Daoy (cell line): ENCODE results near the gene ALKBH6. TPM values are rescaled to one million over a fixed set of nuclear protein-coding genes. Genes with fewer than 3 reads are reported as not detected.
"Not testable (repeated sequence)": the region's sequence is repeated elsewhere in the genome, so short reads cannot be mapped to it uniquely, and the experiment has no call there.

ENCODE experiments used
- DNase-seq: peaks from one replicate; pipeline ENCODE4 v3.0.0-alpha.2; 2015; ENCODE audit warnings: low read depth
- total RNA-seq: library from RNA; depleted of rRNA; stranded (reverse); fragments of >200 nt; shearing (Covaris generic); gene quantifications from 2 replicates; pipeline ENCODE4 v1.2.3, GENCODE V29; 2014

The ALKBH6 gene
- total RNA-seq, 1 experiment from 2014 or later, result 32.2 TPM

DNA sequence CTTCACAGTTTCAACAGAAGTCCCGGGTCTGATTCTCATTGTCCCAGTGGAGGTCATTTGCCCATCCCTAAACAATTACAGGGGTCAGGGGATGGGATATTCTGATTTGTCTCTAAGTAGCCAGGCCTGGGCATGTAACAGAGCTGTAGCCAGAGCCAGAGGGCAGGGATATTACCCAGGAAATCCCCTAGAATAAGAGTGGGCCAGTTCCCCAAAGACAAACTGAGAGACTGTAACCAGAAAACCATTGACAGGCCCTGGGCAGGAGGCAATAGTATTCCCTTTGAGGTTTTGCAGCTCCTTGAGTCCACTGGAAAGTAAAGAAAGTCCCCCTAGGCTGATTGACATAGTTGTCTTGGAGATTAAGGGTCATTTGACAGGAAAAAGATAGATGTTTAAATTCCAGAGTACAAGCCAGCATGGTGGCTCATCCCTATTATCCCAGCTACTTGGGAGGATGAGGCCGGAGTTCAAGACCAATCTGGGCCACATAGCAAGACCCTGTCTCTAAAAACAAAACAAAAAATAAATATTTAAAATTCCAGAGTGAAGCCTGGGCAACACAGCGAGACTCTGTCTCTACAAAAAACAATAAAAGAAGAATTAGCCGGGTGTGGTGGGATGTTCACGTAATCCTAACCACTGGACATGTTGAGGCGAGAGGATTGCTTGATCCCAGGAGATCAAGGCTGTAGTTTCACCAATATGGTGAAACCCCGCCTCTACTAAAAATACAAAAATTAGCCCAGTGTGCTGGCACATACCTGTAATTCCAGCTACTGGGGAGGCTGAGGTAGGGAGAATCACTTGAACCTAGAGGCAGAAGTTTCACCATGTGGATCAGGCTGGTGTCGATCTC, 20.9 kb downstream of the ALKBH6 start:
- no peak for DNase-seq

GRCh38 chr19:35991731-35992450, 22.1 kb downstream of the ALKBH6 start:
- peak; percentile 49 for DNase-seq

DNA sequence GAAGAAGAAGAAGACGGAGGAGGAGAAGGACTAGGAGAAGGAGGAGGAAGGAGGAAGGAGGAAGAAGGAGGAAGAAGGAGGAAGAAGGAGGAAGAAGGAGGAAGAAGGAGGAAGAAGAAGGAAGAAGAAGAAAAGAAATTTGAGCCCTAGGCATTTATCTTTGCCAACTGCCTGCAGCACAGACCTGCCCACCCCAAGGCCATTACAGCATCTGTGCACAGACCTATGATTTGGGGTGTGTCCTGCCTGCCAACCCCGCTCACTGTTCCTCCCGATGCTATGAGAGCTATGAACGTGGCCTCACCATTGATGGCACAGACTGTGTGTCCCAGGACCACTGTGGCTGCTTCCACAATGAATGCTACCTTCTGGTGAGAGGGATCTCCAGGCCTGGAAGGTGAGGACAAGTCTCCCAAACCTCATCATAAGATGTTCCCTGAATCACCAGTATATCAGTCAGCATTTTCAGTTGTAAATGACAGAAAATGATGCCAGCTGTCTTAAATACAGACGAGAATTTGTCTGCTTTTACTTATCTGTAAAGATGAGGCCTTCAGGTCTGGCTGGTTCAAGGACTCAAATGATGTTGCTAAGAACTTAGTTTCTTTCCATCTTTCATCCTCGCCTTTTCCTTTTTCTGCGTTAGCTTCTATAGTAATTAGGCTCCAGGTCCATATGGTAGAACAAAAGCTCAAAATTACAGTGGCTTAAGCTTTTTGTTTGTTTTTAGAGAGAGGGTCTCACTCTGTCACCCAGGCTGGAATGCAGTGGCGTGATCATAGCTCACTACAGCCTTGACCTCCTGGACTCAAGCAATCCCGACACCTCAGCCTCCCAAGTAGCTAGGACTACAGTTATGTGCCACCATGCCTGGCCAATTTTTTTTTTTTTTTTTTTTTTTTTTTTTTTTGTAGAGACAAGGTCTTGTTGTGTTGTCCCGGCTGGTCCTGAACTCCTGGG, 23.0 kb downstream of the ALKBH6 start:
- no peak for DNase-seq

DNA sequence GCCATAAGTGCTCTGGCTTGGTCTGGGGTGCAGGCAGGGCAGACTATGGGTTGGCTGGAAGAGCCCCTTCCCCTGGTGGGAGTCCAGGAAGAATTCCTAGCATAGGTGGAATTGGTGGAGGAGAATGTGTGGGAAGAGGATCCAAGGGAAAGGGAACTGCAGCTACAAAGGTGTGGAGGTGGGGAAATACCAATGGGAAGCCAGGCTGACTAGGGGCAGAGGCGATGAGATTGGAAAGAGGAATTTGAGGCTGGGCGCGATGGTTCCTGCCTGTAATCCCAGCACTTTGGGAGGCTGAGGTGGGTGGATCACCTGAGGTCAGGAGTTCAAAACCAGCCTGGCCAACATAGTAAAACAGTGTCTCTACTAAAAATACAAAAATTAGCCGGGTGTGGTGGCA, 23.9 kb downstream of the ALKBH6 start:
- no peak for DNase-seq

GRCh38 chr19:35988824-35989223, 25.2 kb downstream of the ALKBH6 start:
- no peak for DNase-seq

GRCh38 chr19:35987571-35987896, 26.5 kb downstream of the ALKBH6 start:
- no peak for DNase-seq

DNA sequence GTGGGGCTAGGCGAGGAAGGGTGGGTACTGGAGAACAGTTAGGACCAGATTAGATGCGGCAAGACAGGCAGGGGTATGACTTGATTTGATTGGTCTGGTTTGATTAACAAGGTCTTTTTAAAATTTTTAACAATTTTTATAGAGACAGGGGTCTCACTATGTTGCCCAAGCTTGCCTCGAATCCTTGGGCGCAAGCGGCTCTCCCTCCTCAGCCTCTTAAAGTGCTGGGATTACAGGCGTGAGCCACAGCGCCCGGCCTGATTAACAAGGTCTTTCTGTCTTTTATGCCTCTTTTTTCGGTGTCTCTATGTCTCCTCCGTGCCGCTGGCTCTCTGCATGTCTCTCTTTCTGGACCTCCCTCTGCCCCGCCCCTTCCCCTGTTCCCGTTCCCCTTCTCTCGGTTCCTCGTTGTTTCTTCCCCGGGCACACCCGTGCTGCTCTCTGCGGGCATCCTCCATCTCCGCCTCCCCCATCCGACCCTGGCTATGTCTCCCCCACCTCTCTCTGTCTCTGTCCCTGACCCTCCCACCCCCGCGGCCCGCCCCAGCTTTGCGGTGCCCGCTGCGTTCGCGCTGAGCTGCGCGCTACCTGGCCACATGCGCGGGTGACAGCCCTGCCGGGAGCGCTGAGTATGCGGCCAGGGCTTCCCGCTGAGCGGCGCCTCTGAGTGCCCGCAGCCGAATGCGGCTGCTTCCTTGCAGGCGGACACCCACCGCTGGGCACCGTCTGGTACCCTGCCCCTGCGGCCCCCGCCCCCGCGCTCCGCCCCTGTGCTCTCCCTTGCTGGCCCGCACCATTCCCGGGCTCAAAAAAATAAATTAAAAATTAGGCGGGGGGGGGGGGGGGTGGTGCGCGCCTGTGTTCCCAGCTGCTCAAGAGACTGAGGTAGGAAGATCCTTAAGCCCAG, 27.1 kb downstream of the ALKBH6 start:
- DNase-seq, result peak; percentile 51

- no peak for DNase-seq
Observed at GRCh38 chr19:35986111-35986510, 27.9 kb downstream of the ALKBH6 start.

- no peak for DNase-seq
Observed at GRCh38 chr19:35983177-35983576, 30.8 kb downstream of the ALKBH6 start.

DNA sequence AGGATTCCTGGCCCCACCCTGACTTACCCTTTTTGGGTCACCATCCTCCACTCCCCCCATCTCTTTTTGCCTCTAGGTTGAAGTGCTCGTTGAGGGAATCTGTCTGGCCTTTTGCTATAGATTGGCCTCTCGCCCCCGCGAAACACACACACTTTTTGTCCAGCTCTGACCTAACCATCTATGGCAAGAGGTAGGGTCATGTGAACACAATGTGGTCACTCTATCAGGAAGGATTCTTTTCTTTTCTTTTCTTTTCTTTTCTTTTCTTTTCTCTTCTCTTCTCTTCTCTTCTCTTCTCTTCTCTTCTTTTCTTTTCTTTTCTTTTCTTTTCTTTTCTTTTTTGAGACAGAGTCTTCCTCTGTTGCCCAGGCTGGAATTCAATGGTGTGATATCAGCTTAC, 33.0 kb downstream of the ALKBH6 start:
- not testable (repeated sequence) for DNase-seq

DNA sequence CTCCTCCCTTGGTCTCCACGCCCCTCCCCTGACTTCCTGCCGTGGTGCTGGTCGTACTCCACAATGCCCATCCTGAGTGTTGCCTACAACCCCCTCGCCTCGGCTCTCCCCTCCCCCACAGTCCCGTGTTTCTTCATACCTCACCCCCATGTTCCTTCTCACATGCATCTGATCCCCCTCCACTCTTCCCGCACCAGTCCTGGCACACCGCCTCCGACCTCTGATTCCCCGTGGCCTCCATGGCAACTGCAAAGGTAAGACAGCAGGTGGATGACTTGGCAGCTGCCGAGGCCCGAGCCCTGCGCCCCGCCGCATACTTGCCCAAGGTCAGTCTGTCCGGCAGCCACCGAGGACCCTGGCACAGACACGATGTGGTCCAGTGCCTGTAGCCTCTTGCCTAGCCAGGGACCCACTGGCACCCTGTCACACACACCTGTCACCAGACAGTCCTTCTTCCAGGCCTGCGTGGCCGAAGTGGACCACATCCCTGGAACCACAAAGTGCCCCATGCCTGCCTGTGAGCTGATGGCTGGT, 35.1 kb downstream of the ALKBH6 start:
- no peak for DNase-seq

DNA sequence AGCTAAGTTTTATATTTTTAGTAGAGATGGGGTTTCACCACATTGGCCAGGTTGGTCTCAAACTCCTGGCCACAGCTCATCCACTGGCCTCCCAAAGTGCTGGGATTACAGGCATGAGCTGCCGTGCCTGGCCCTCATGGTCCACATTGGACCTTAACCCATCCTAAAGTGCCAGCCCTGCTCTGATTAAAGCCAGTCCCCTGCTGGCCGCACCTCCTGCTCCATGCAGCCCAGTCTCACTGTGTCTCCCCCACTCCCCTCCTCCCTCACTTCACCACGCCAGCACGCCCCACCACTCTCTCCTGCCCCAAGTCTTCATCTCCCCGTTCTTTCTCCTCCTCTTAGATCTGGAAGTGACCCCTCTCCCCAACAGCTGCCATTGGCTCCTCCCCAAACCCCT, 35.7 kb downstream of the ALKBH6 start:
- DNase-seq, result no peak

GRCh38 chr19:35977446-35978222, 36.4 kb downstream of the ALKBH6 start:
- peak; percentile 55 for DNase-seq

DNA sequence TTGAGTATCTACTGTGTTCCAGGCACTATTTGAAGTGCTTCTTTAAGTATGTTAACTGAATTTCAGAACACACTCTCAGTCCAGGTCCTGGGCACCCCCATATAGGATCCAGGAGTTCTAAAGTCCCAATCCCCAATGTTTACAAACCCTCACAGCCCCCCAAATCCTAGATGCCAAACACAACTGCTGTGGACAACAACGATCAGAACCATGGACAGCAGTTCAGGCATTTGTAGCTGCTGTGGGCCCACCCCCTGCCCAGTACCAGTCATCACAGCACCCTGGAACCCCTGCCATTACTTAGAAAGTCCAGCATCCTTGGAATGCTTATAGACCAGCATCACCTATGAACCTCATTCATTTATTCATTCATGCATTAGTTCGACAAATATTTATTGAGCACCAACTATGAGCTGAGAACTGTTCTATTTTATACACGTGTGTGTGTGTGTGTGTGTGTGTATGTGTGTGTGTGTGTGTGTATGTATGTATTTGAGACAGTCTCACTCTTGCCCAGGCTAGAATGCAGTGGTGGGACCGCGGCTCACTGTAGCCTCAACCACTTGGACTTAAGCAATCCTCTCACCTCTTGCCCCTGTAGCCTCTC, 38.3 kb downstream of the ALKBH6 start:
- peak; percentile 37 for DNase-seq

GRCh38 chr19:35973487-35973886, 40.5 kb downstream of the ALKBH6 start:
- DNase-seq, result no peak

DNA sequence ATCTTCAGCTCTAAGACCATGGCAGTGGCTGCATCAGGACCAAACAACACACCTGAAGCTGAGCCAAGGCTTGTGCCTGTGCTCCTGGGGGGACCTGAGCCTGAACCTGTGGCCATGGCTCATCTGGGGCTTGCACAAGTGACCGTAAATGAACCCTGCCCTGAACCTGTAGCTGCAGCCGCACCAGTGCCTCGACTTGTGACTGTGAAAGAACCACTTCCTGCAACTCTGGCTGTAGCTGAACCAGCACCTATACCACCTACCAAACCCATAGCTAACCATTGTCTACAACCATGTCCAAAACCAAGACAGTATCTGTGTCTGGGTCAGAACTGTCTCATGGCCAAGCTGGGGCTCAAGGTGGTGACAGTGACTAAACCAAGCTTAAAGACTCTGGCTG, 47.2 kb downstream of the ALKBH6 start:
- DNase-seq, result no peak

- DNase-seq, result peak; percentile 73
Observed at GRCh38 chr19:35963514-35963913, 50.5 kb downstream of the ALKBH6 start.

DNA sequence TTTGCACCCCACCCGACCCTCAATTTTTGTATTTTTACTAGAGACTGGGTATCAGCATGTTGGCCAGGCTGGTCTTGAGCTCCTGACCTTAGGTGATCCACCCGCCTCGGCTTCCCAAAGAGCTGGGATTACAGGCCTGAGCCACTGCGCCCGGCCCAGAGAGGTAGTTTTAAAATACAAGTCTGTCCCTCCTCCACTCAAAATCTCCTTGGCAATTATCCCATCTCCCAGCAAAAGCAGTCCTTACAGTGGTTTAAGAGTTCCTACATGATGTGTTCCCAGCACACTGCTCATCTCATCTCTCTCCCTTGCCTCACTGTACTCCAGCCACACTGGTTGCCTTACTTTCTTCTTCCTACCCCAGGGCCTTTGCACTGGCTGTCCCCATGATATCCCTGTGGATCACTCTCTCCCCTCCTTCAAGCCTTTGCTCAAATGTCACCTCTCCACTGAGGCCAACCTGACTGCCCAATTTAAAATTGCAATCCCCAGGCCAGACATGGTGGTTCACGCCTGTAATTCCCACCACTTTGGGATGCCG, 53.5 kb downstream of the ALKBH6 start:
- no peak for DNase-seq

GRCh38 chr19:35959968-35960320, 54.1 kb downstream of the ALKBH6 start:
- DNase-seq, result no peak
